HG02642 (cell line): ENCODE results near the gene SIRPB2.
A peak's percentile ranks its signal among the peaks of the same experiment; 100 is the strongest.

Experiments used
- ATAC-seq: cut with Tn5 transposase; IDR thresholded peaks from one replicate; pipeline ENCODE4 v1.9.1; 2021; ENCODE audit warnings: mild to moderate bottlenecking; ENCODE audit not compliant: unreplicated experiment, poor library complexity

SIRPB2 gene

GRCh38 chr20:1448081-1448620, 43.1 kb downstream of the SIRPB2 start:
- no peak for ATAC-seq

- no peak for ATAC-seq
These were observed 44.7 kb downstream of the SIRPB2 start for GRCh38 chr20:1446536-1446935.

GRCh38 chr20:1443085-1443484, 48.1 kb downstream of the SIRPB2 start:
- no peak for ATAC-seq

- ATAC-seq: no peak
These were observed 48.9 kb downstream of the SIRPB2 start for GRCh38 chr20:1442304-1442703.

- no peak for ATAC-seq
These were observed 50.1 kb downstream of the SIRPB2 start for GRCh38 chr20:1441133-1441532.

GRCh38 chr20:1440024-1440423, 51.2 kb downstream of the SIRPB2 start:
- no peak for ATAC-seq

- ATAC-seq: no peak
These were observed 52.9 kb downstream of the SIRPB2 start for GRCh38 chr20:1438361-1438760.

GRCh38 chr20:1437235-1437904, 53.9 kb downstream of the SIRPB2 start:
- ATAC-seq: no peak

- no peak for ATAC-seq
These were observed 55.0 kb downstream of the SIRPB2 start for GRCh38 chr20:1436263-1436662.

- ATAC-seq: no peak
These were observed 55.9 kb downstream of the SIRPB2 start for GRCh38 chr20:1435337-1435699.

- ATAC-seq: peak; percentile 90
These were observed 56.5 kb downstream of the SIRPB2 start for GRCh38 chr20:1434571-1435336.

- no peak for ATAC-seq
These were observed 60.1 kb downstream of the SIRPB2 start for GRCh38 chr20:1431158-1431557.

GRCh38 chr20:1430004-1430451, 61.2 kb downstream of the SIRPB2 start:
- no peak for ATAC-seq

- ATAC-seq: no peak
These were observed 62.0 kb downstream of the SIRPB2 start for GRCh38 chr20:1429143-1429728.

GRCh38 chr20:1427457-1428054, 63.7 kb downstream of the SIRPB2 start:
- ATAC-seq: no peak

- ATAC-seq: no peak
These were observed 64.9 kb downstream of the SIRPB2 start for GRCh38 chr20:1426231-1426849.
